Measurements from ENCODE around the gene FFAR4.
"Not testable (repeated sequence)": the region's sequence is repeated elsewhere in the genome, so short reads cannot be mapped to it uniquely, and the experiment has no call there.

The FFAR4 gene

GRCh38 chr10:93566435-93567276 lies at the start of gene FFAR4:
FFAR4 (plus strand) TSS chr10:93566665; CDS start chr10:93566721, 56 bp downstream.
- TF ChIP-seq CTCF (conservative IDR thresholded peaks at IDR 0.05), result no peak

GRCh38 chr10:93518531-93518930 lies 47.9 kb upstream of the FFAR4 start:
- no peak overlapping the region for H3K27ac ChIP-seq
- no peak for TF ChIP-seq CTCF (conservative IDR thresholded peaks at IDR 0.05)

More at GRCh38 chr10:93566435-93567276, at the start of gene FFAR4:
- H3K27ac ChIP-seq, result no peak within 1 kb of the TSS

- TF ChIP-seq CTCF (conservative IDR thresholded peaks at IDR 0.05), result no peak
Measured at GRCh38 chr10:93535293-93535692, 31.2 kb upstream of the FFAR4 start.

GRCh38 chr10:93540871-93541270 lies 25.6 kb upstream of the FFAR4 start:
- not testable (repeated sequence) for H3K27ac ChIP-seq

More at GRCh38 chr10:93535293-93535692, 31.2 kb upstream of the FFAR4 start:
- no peak overlapping the region for H3K27ac ChIP-seq

GRCh38 chr10:93541402-93542357 lies 24.8 kb upstream of the FFAR4 start:
- TF ChIP-seq CTCF (conservative IDR thresholded peaks at IDR 0.05), result peak; percentile 43
- no peak overlapping the region for H3K27ac ChIP-seq

GRCh38 chr10:93542358-93542791 lies 24.1 kb upstream of the FFAR4 start:
- no peak overlapping the region for H3K27ac ChIP-seq
- TF ChIP-seq CTCF (conservative IDR thresholded peaks at IDR 0.05), result no peak

- H3K27ac ChIP-seq, result not testable (repeated sequence)
Measured at GRCh38 chr10:93546995-93547394, 19.5 kb upstream of the FFAR4 start.

GRCh38 chr10:93547522-93547921 lies 18.9 kb upstream of the FFAR4 start:
- H3K27ac ChIP-seq, result no peak overlapping the region
- TF ChIP-seq CTCF (conservative IDR thresholded peaks at IDR 0.05), result no peak

Data from VCaP (cell line).